Measurements from ENCODE around the gene SLC39A11. TPM values are rescaled to one million over a fixed set of nuclear protein-coding genes. Genes with fewer than 3 reads are reported as not detected.
A peak's percentile ranks its signal among the peaks of the same experiment; 100 is the strongest.

SLC39A11 gene
- total RNA-seq, 2 donors from 2014 or later, result 27.8 to 39.6 TPM

- Histone ChIP-seq H3K27ac (no peak overlapping the region), H3K4me1 (peaks cover 11% of the 10 kb centered on the region), H3K36me3 (replicated peaks in 1 of 2; ENCODE audit: insufficient read depth in 1 of 2, low read depth in 2 of 2) (no peaks in the 10 kb centered on the region), H3K27me3 (no peaks in the 10 kb centered on the region), H3K4me3 (no peak overlapping the region), H3K9me3 (no peaks in the 10 kb centered on the region)
- intact Hi-C loops (cut with DNase I), result no loop called here
- DNase-seq, result peak in 2 of 4 donors; percentile 10 to 14
- no peak for TF ChIP-seq POLR2A (IDR thresholded peaks at IDR 0.05)
- TF ChIP-seq CTCF (IDR thresholded peaks at IDR 0.05), result no peak
- ATAC-seq, result no peak
- 62 to 75% methylated on average over 6 of the region's 6 CpGs for WGBS, 2 donors
Observed at GRCh38 chr17:72749119-72749572, 343.3 kb downstream of the SLC39A11 start.

GRCh38 chr17:72747501-72747900 is 345.0 kb downstream of the SLC39A11 start:
- H3K4me1 ChIP-seq, result peaks cover 11% of the 10 kb centered on the region
- no peak for DNase-seq

GRCh38 chr17:72745241-72745640 is 347.2 kb downstream of the SLC39A11 start:
- H3K27ac ChIP-seq, result no peak overlapping the region
- H3K4me1 ChIP-seq, result peaks cover 11% of the 10 kb centered on the region
- intact Hi-C loops (cut with DNase I), result no loop called here
- TF ChIP-seq CTCF (IDR thresholded peaks at IDR 0.05), result no peak
- no peak for TF ChIP-seq POLR2A (IDR thresholded peaks at IDR 0.05)
- DNase-seq, result no peak
- H3K36me3 ChIP-seq (replicated peaks in 1 of 2; ENCODE audit: insufficient read depth in 1 of 2, low read depth in 2 of 2), result no peaks in the 10 kb centered on the region
- H3K9me3 ChIP-seq, result no peaks in the 10 kb centered on the region
- H3K4me3 ChIP-seq, result no peak overlapping the region
- H3K27me3 ChIP-seq, result no peaks in the 10 kb centered on the region
- 100% methylated on average over 1 to 2 of the region's 2 CpGs for WGBS, 2 donors
- ATAC-seq, result no peak

More at GRCh38 chr17:72747501-72747900, 345.0 kb downstream of the SLC39A11 start:
- Histone ChIP-seq H3K9me3 (no peaks in the 10 kb centered on the region), H3K27me3 (no peaks in the 10 kb centered on the region), H3K36me3 (replicated peaks in 1 of 2; ENCODE audit: insufficient read depth in 1 of 2, low read depth in 2 of 2) (no peaks in the 10 kb centered on the region), H3K4me3 (no peak overlapping the region), H3K27ac (no peak overlapping the region)
- intact Hi-C loops (cut with DNase I), result no loop called here
- no peak for ATAC-seq
- WGBS, 2 donors, result 71 to 93% methylated on average over 4 to 5 of the region's 5 CpGs
- TF ChIP-seq POLR2A (IDR thresholded peaks at IDR 0.05) (no peak), CTCF (IDR thresholded peaks at IDR 0.05) (no peak)

GRCh38 chr17:72743037-72743467 is 349.4 kb downstream of the SLC39A11 start:
- Histone ChIP-seq H3K4me1 (no peaks in the 10 kb centered on the region), H3K27me3 (no peaks in the 10 kb centered on the region), H3K4me3 (no peak overlapping the region), H3K9me3 (no peaks in the 10 kb centered on the region), H3K36me3 (replicated peaks in 1 of 2; ENCODE audit: insufficient read depth in 1 of 2, low read depth in 2 of 2) (no peaks in the 10 kb centered on the region), H3K27ac (no peak overlapping the region)
- DNase-seq, result no peak
- TF ChIP-seq POLR2A (IDR thresholded peaks at IDR 0.05) (no peak), CTCF (IDR thresholded peaks at IDR 0.05) (no peak)
- intact Hi-C loops (cut with DNase I), result no loop called here
- WGBS, 2 donors, result 93 to 94% methylated on average over 3 to 4 of the region's 4 CpGs
- no peak for ATAC-seq

DNA sequence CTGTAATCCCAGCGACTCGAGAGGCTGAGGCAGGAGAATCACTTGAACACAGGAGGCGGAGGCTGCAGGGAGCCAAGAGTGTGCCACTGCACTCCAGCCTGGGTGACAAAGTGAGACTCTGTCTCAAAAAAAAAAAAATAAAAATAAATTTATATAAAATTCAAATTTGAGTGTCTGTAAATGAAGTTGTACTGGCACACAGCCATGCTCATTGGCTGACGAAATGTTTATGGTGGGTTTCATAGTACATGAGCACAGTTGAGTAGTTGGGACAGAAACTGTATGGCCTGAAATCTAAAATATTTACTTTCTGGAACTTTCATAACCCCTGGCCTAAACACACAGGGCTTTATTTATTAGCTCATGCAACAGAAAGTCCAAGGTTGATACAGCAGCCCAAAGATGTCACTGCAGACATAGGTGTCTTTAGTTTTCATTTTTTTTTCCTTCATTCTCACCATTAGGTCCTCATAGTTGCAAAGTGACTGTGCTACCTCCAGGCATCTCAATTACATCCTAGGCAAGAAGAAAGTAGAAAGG is 355.3 kb downstream of the SLC39A11 start:
- H3K9me3 ChIP-seq, result no peaks in the 10 kb centered on the region
- DNase-seq (no peak), ATAC-seq (no peak)
- 93% methylated on average over 4 of the region's 4 CpGs for WGBS, 2 donors
- intact Hi-C loops (cut with DNase I), result loop anchor here (10.0 kb wide), 1 partner anchor 518 kb away; no protein-coding TSS in a partner anchor
- no peak overlapping the region for H3K27ac ChIP-seq
- H3K36me3 ChIP-seq (replicated peaks in 1 of 2; ENCODE audit: insufficient read depth in 1 of 2, low read depth in 2 of 2), result peaks cover 0 to 3% of the 10 kb centered on the region in 2 donors
- TF ChIP-seq POLR2A (IDR thresholded peaks at IDR 0.05) (no peak), CTCF (IDR thresholded peaks at IDR 0.05) (no peak)
- H3K4me1 ChIP-seq, result no peaks in the 10 kb centered on the region
- no peaks in the 10 kb centered on the region for H3K27me3 ChIP-seq
- no peak overlapping the region for H3K4me3 ChIP-seq

All from body of pancreas (tissue), 4 donors.